IMR-90 (cell line): ENCODE data around the gene PRLH. TPM values are rescaled to one million over a fixed set of nuclear protein-coding genes. Genes with fewer than 3 reads are reported as not detected.

Experiments used
- ATAC-seq: fragments of 200-7000 bp; cut with Tn5 transposase; 2 replicates; pipeline ENCODE4 v1.9.1; 2020; ENCODE audit warnings: low read depth, mild to moderate bottlenecking, moderate library complexity
- BruUV-seq: library from RNA; stranded (reverse); fragments of 400-500 nt; replicated peaks from 2 replicates; lab custom pipeline; 2021; lab: Mats Ljungman, UMichigan
- CTCF ChIA-PET: fragments of 300-600 bp; formaldehyde crosslinking; extraction: SDS; loops from one replicate; lab custom pipeline; 2021; ENCODE audit warnings: antibody characterized with exemption; lab: Yijun Ruan, JAX
- POLR2A ChIA-PET: fragments of 300-600 bp; sonication (Branson Sonifier 250); formaldehyde crosslinking; loops from one replicate; lab custom pipeline; 2022; ENCODE audit warnings: antibody characterized with exemption; ENCODE audit not compliant: unreplicated experiment; lab: Charles Lee
- DNase-seq: peaks from one replicate; pipeline ENCODE4 v3.0.0; 2013
- H2AFZ ChIP-seq: replicated peaks from 2 replicates; pipeline ENCODE3; 2013; ENCODE audit warnings: low read length, mild to moderate bottlenecking; ENCODE audit not compliant: poor library complexity
- H2AK5ac ChIP-seq: 2 replicates; pipeline ENCODE4 v1.6.1; 2013; ENCODE audit warnings: low read depth, low read length, inconsistent platforms
- H2AK9ac ChIP-seq: replicated peaks from 2 replicates; pipeline ENCODE3; 2013; ENCODE audit warnings: mild to moderate bottlenecking, low read depth, low read length, moderate library complexity; ENCODE audit not compliant: poor library complexity
- H2BK120ac ChIP-seq: 2 replicates; pipeline ENCODE4 v1.6.1; 2013; ENCODE audit warnings: low read depth, low read length, inconsistent platforms
- H2BK15ac ChIP-seq: 3 replicates; pipeline ENCODE4 v1.6.1; 2013; ENCODE audit warnings: low read depth, low read length, inconsistent platforms
- H2BK20ac ChIP-seq: 2 replicates; pipeline ENCODE4 v1.6.1; 2013; ENCODE audit warnings: low read depth, mild to moderate bottlenecking, inconsistent platforms, low read length, moderate library complexity
- H2BK5ac ChIP-seq: 2 replicates; pipeline ENCODE4 v1.6.1; 2013; ENCODE audit warnings: mild to moderate bottlenecking, low read depth, low read length, inconsistent platforms; ENCODE audit not compliant: poor library complexity, severe bottlenecking
- H3K14ac ChIP-seq: replicated peaks from 2 replicates; pipeline ENCODE4 v1.6.1; 2013; ENCODE audit warnings: low read depth, low read length, inconsistent platforms
- H3K18ac ChIP-seq: 2 replicates; pipeline ENCODE4 v1.6.1; 2013; ENCODE audit warnings: low read depth, low read length, control low read depth
- H3K23ac ChIP-seq: 2 replicates; pipeline ENCODE4 v1.6.1; 2013; ENCODE audit warnings: low read depth, low read length, inconsistent platforms
- H3K27ac ChIP-seq: 2 replicates; pipeline ENCODE4 v1.5.1; 2013; ENCODE audit warnings: mild to moderate bottlenecking, control low read depth, low read length; ENCODE audit not compliant: insufficient read depth
- H3K27me3 ChIP-seq: 2 replicates; pipeline ENCODE4 v1.6.1; 2013; ENCODE audit warnings: low read length; ENCODE audit not compliant: control insufficient read depth, insufficient read depth
- H3K36me3 ChIP-seq: 2 replicates; pipeline ENCODE4 v1.6.1; 2013; ENCODE audit warnings: low read length, mixed read lengths; ENCODE audit not compliant: control insufficient read depth, insufficient read depth
- H3K4ac ChIP-seq: 2 replicates; pipeline ENCODE4 v1.6.1; 2013; ENCODE audit warnings: low read depth, low read length, inconsistent platforms
- H3K4me1 ChIP-seq: 2 replicates; pipeline ENCODE4 v1.6.1; 2013; ENCODE audit warnings: low read length, mixed read lengths; ENCODE audit not compliant: control insufficient read depth, insufficient read depth
- H3K4me2 ChIP-seq: 2 replicates; pipeline ENCODE4 v1.6.1; 2013; ENCODE audit warnings: low read depth, mild to moderate bottlenecking, control low read depth, low read length, moderate library complexity
- H3K4me3 ChIP-seq: 2 replicates; pipeline ENCODE4 v1.5.1; 2013; ENCODE audit warnings: low read depth, mild to moderate bottlenecking, control low read depth, low read length, moderate library complexity; ENCODE audit not compliant: insufficient read depth
- H3K56ac ChIP-seq: 2 replicates; pipeline ENCODE4 v1.6.1; 2013; ENCODE audit warnings: low read length, inconsistent platforms; ENCODE audit not compliant: insufficient read depth; ENCODE audit errors: extremely low read depth
- H3K79me1 ChIP-seq, 2 experiments: 2 replicates each; pipeline ENCODE4 v1.6.1; 2013; ENCODE audit warnings: low read length in 2 of 2, inconsistent platforms in 1 of 2, low read depth in 1 of 2
- H3K9ac ChIP-seq: 2 replicates; pipeline ENCODE4 v1.6.1; 2013; ENCODE audit warnings: low read depth, low read length, control low read depth
- H3K9me1 ChIP-seq: 2 replicates; pipeline ENCODE4 v1.6.1; 2013; ENCODE audit warnings: low read length, inconsistent platforms; ENCODE audit not compliant: insufficient read depth
- H3K9me3 ChIP-seq: 2 replicates; pipeline ENCODE4 v1.6.1; 2013; ENCODE audit warnings: low read length; ENCODE audit not compliant: control insufficient read depth, insufficient read depth
- H4K20me1 ChIP-seq: 2 replicates; pipeline ENCODE4 v1.6.1; 2013; ENCODE audit warnings: low read length, inconsistent platforms; ENCODE audit not compliant: insufficient read depth
- H4K5ac ChIP-seq: 2 replicates; pipeline ENCODE4 v1.6.1; 2013; ENCODE audit warnings: mild to moderate bottlenecking, low read depth, low read length, control low read depth
- H4K8ac ChIP-seq, 2 experiments: 2 replicates each; pipeline ENCODE4 v1.6.1; 2013; ENCODE audit warnings: low read depth in 2 of 2, low read length in 2 of 2, control low read depth in 1 of 2, inconsistent platforms in 1 of 2
- H4K91ac ChIP-seq: 2 replicates; pipeline ENCODE4 v1.6.1; 2013; ENCODE audit warnings: low read depth, low read length, inconsistent platforms; ENCODE audit not compliant: insufficient read depth
- CTCF ChIP-seq: conservative IDR thresholded peaks from 2 replicates; pipeline ENCODE4 v1.5.1; 2012; ENCODE audit warnings: mild to moderate bottlenecking, low read depth, low read length, improper control_type of control experiment
- MAFK ChIP-seq: IDR thresholded peaks from 2 replicates; pipeline ENCODE4 v1.6.1; 2012; ENCODE audit warnings: low read depth, low read length, improper control_type of control experiment
- POLR2A ChIP-seq: IDR thresholded peaks from 2 replicates; pipeline ENCODE4 v1.6.1; 2012; ENCODE audit warnings: mild to moderate bottlenecking, low read depth, low read length
- WGBS, 2 experiments: methylation state at CpG; one replicate each; pipeline versions ENCODE4 v1.1.5 to v1.1.7; 2013; ENCODE audit warnings: missing lambda C conversion rate in 2 of 2; ENCODE audit not compliant: insufficient read length in 1 of 2; ENCODE audit errors: extremely low coverage in 2 of 2; 5-methylcytosine and 5-hydroxymethylcytosine counted together
- dilution Hi-C: fragments of 300-500 bp; cut with HindIII; formaldehyde crosslinking; loops from one replicate; pipeline ENCODE4 v1.14.3; 2018; ENCODE audit warnings: low sequenced_read_pairs; ENCODE audit not compliant: unreplicated experiment
- in situ Hi-C: fragments of 300-500 bp; cut with MboI; formaldehyde crosslinking; loops from 3 replicates; pipeline ENCODE4 v1.14.3; 2019; ENCODE audit warnings: low sequenced_read_pairs, inconsistent platforms, mixed read lengths
- intact Hi-C: fragments of 100-400 bp; cut with micrococcal nuclease; formaldehyde crosslinking; loops from 2 replicates; pipeline ENCODE4 v1.10.0; 2022
- polyA plus RNA-seq, 3 experiments: library from polyadenylated mRNA; depleted of rRNA; stranded (reverse); fragments of >200 nt; gene quantifications; 2 replicates each; pipeline ENCODE4 v1.2.3, GENCODE V29; 2012; ENCODE audit warnings: low replicate concordance in 1 of 3
- total RNA-seq: library from RNA; depleted of rRNA; stranded (reverse); fragments of >200 nt; gene quantifications from 2 replicates; pipeline ENCODE4 v1.2.3, GENCODE V29; 2012

The PRLH gene
- total and polyA plus RNA-seq, 2 of the 4 experiments (the other 2 are of a cell fraction), result not detected

DNA sequence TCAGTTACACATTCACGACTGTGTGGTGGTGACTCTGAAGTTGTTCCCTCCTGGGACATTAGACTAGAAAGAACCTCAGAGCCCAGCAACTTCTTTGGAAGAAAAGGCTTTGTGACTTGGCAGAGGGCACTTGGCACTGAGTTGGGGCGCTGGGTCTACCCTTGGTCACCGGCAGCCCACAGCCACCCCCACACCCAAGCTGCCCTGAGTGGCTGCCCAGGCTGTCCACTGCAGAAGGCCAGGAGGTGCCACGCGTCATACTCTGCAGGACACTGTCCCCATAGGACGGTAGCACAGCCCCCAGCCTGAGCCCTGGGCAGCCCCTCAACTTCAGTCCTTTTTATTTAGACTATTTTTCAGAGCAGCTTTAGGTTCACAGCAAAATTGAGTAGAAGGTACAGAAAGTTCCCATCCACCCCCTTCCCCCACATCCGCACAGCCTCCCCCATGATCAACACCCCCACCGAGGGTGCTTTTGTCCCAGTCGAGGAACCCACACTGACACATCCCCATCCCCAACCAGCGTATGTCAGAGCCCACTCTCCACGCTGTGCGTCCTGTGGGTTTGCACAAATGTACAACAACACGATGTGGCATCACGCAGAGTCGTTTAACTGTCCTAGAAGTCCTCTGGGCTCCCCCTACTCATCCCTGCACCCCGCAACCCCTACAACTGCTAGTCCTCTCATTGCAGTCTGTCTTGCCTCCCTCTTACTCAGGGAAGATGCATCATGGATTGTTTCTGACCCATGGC lies 1.1 kb downstream of the PRLH start:
- H3K23ac ChIP-seq, result no peak overlapping the region
- no peaks in the 10 kb centered on the region for H4K20me1 ChIP-seq
- H2BK15ac ChIP-seq, result no peak overlapping the region
- intact Hi-C loops, result no loop called here
- H4K91ac ChIP-seq, result no peak overlapping the region
- no peak overlapping the region for H2AK9ac ChIP-seq
- peaks cover 4% of the 10 kb centered on the region; the same call in 1 of the 2 replicates for H3K4me1 ChIP-seq
- in situ Hi-C loops, result loop anchor here (25.0 kb wide), 2 partner anchors 1055 to 1230 kb away; a partner anchor contains a TSS
- H3K9me3 ChIP-seq, result no peaks in the 10 kb centered on the region; the same call in 1 of the 2 replicates
- H4K8ac ChIP-seq, result no peak overlapping the region
- no peak overlapping the region for H3K56ac ChIP-seq
- no peak overlapping the region for H3K4me2 ChIP-seq
- H3K27me3 ChIP-seq, result peaks cover 2% of the 10 kb centered on the region; the same call in 1 of the 2 replicates
- 82% methylated on average over 11 of the region's 16 CpGs; no CpG with 5 or more reads in 1 of the 2 experiments for WGBS, 2 experiments
- no peak overlapping the region for H2BK20ac ChIP-seq
- no peaks in the 10 kb centered on the region for H3K36me3 ChIP-seq
- no peak for ATAC-seq
- H2AK5ac ChIP-seq, result no peak overlapping the region
- no peak overlapping the region for H2BK120ac ChIP-seq
- H3K9me1 ChIP-seq, result 0 out of 2 replicates have a peak, but pooled peaks cover 3% of the 10 kb centered on the region
- no peak overlapping the region for H3K18ac ChIP-seq
- no TSS peak for BruUV-seq
- H4K5ac ChIP-seq, result no peak overlapping the region
- H3K27ac ChIP-seq, result no peak overlapping the region
- TF ChIP-seq CTCF (no peak), POLR2A (no peak), MAFK (no peak)
- ChIA-PET POLR2A (no interaction called here), CTCF (no interaction called here)
- no peak overlapping the region for H2AFZ ChIP-seq
- no peak overlapping the region for H3K4me3 ChIP-seq
- H3K9ac ChIP-seq, result no peak overlapping the region
- no peak overlapping the region for H3K4ac ChIP-seq
- H3K14ac ChIP-seq, result no peak overlapping the region
- peaks cover 0 to 8% of the 10 kb centered on the region in 2 experiments; a peak in 1 of 4 replicates for H3K79me1 ChIP-seq
- dilution Hi-C loops, result no loop called here
- DNase-seq, result no peak
- H2BK5ac ChIP-seq, result no peak overlapping the region
